Calu3 (cell line): ENCODE data around the gene REELD1. TPM values are rescaled to one million over a fixed set of nuclear protein-coding genes. Genes with fewer than 3 reads are reported as not detected.

Source experiments
- BruUV-seq: library from RNA; stranded (reverse); fragments of 400-500 nt; replicated peaks from 2 replicates; lab custom pipeline; 2021; lab: Mats Ljungman, UMichigan
- CTCF ChIA-PET: fragments of 300-600 bp; sonication (Branson Sonifier 250); formaldehyde crosslinking; loops from one replicate; lab custom pipeline; 2022; ENCODE audit warnings: antibody characterized with exemption; lab: Charles Lee
- DNase-seq: peaks from one replicate; pipeline ENCODE4 v3.0.0; 2022
- H3K27ac Mint-ChIP-seq: one replicate; pipeline ENCODE4 v1.8.0; 2022; ENCODE audit warnings: mixed read lengths; ENCODE audit not compliant: unreplicated experiment
- H3K27me3 Mint-ChIP-seq: one replicate; pipeline ENCODE4 v1.8.0; 2022; ENCODE audit warnings: mixed read lengths; ENCODE audit not compliant: unreplicated experiment
- H3K36me3 Mint-ChIP-seq: one replicate; pipeline ENCODE4 v1.8.0; 2022; ENCODE audit warnings: mild to moderate bottlenecking, moderate library complexity, mixed read lengths; ENCODE audit not compliant: insufficient read depth, unreplicated experiment
- H3K4me1 Mint-ChIP-seq: one replicate; pipeline ENCODE4 v1.8.0; 2022; ENCODE audit warnings: mild to moderate bottlenecking, low read depth, mixed read lengths; ENCODE audit not compliant: unreplicated experiment
- H3K4me3 Mint-ChIP-seq: one replicate; pipeline ENCODE4 v1.8.0; 2022; ENCODE audit warnings: mild to moderate bottlenecking, low read depth, moderate library complexity, mixed read lengths; ENCODE audit not compliant: unreplicated experiment
- H3K9me3 Mint-ChIP-seq: one replicate; pipeline ENCODE4 v1.8.0; 2022; ENCODE audit warnings: low read depth, mixed read lengths; ENCODE audit not compliant: unreplicated experiment
- CTCF ChIP-seq: fragments of 200-600 bp; IDR thresholded peaks from one replicate; pipeline ENCODE4 v1.8.0; 2022; ENCODE audit warnings: antibody characterized with exemption; ENCODE audit not compliant: unreplicated experiment
- intact Hi-C: fragments of 100-400 bp; cut with micrococcal nuclease; formaldehyde crosslinking; loops from one replicate; pipeline ENCODE4 v1.10.0; 2022; ENCODE audit not compliant: unreplicated experiment
- total RNA-seq: library from RNA; stranded (reverse); gene quantifications from 2 replicates; pipeline ENCODE4 v1.2.3, GENCODE V29; 2022

The REELD1 gene
- total RNA-seq, 1 experiment from 2014 or later = not detected

GRCh38 chr4:146238107-146238506 lies 23.8 kb downstream of the REELD1 start:
- DNase-seq = no peak
- Mint-ChIP-seq H3K36me3 (no peaks in the 10 kb centered on the region), H3K27me3 (no peaks in the 10 kb centered on the region), H3K9me3 (no peaks in the 10 kb centered on the region), H3K4me1 (peaks cover 7% of the 10 kb centered on the region), H3K27ac (no peak overlapping the region), H3K4me3 (no peak overlapping the region)
- intact Hi-C loops = no loop called here
- CTCF ChIA-PET = no interaction called here
- TF ChIP-seq CTCF = no peak
- BruUV-seq = no TSS peak

GRCh38 chr4:146243141-146243882 lies 29.0 kb downstream of the REELD1 start:
- CTCF ChIA-PET = no interaction called here
- TF ChIP-seq CTCF = no peak
- Mint-ChIP-seq H3K36me3 (no peaks in the 10 kb centered on the region), H3K27me3 (no peaks in the 10 kb centered on the region), H3K27ac (no peak overlapping the region), H3K9me3 (no peaks in the 10 kb centered on the region), H3K4me3 (no peak overlapping the region), H3K4me1 (peaks cover 7% of the 10 kb centered on the region)
- no peak for DNase-seq
- BruUV-seq = no TSS peak
- intact Hi-C loops = no loop called here

- CTCF ChIA-PET = no interaction called here
- H3K9me3 Mint-ChIP-seq = no peaks in the 10 kb centered on the region
- no TSS peak for BruUV-seq
- no peaks in the 10 kb centered on the region for H3K36me3 Mint-ChIP-seq
- no peak overlapping the region for H3K27ac Mint-ChIP-seq
- DNase-seq = no peak
- H3K4me1 Mint-ChIP-seq = peaks cover 7% of the 10 kb centered on the region
- intact Hi-C loops = no loop called here
- no peak overlapping the region for H3K4me3 Mint-ChIP-seq
- no peaks in the 10 kb centered on the region for H3K27me3 Mint-ChIP-seq
- no peak for TF ChIP-seq CTCF
Observed at GRCh38 chr4:146243883-146244277, 29.5 kb downstream of the REELD1 start.

GRCh38 chr4:146244496-146244895 lies 30.2 kb downstream of the REELD1 start:
- Mint-ChIP-seq H3K27me3 (no peaks in the 10 kb centered on the region), H3K4me3 (no peak overlapping the region), H3K4me1 (peaks cover 7% of the 10 kb centered on the region), H3K36me3 (no peaks in the 10 kb centered on the region), H3K27ac (no peak overlapping the region), H3K9me3 (no peaks in the 10 kb centered on the region)
- TF ChIP-seq CTCF = no peak
- no TSS peak for BruUV-seq
- DNase-seq = no peak
- intact Hi-C loops = no loop called here
- CTCF ChIA-PET = no interaction called here
